Epithelial cell of proximal tubule (primary cell): ENCODE data around the gene SETD7. TPM values are rescaled to one million over a fixed set of nuclear protein-coding genes. Genes with fewer than 3 reads are reported as not detected.

Experiments
- DNase-seq: peaks from one replicate; pipeline ENCODE4 v3.0.0-alpha.2; 2011; ENCODE audit warnings: low read depth
- H3K4me3 ChIP-seq: 2 replicates; pipeline ENCODE4 v1.5.1; 2011; ENCODE audit warnings: low read depth, mild to moderate bottlenecking, low read length
- CTCF ChIP-seq: conservative IDR thresholded peaks from 2 replicates; pipeline ENCODE4 v1.5.1; 2012; ENCODE audit warnings: low read depth, mild to moderate bottlenecking, low read length
- total RNA-seq: library from RNA; depleted of rRNA; stranded (reverse); fragments of >200 nt; gene quantifications from 2 replicates; pipeline ENCODE4 v1.2.3, GENCODE V29; 2015

SETD7 gene
- total RNA-seq, 1 donor from 2014 or later: 21.7 TPM

DNA sequence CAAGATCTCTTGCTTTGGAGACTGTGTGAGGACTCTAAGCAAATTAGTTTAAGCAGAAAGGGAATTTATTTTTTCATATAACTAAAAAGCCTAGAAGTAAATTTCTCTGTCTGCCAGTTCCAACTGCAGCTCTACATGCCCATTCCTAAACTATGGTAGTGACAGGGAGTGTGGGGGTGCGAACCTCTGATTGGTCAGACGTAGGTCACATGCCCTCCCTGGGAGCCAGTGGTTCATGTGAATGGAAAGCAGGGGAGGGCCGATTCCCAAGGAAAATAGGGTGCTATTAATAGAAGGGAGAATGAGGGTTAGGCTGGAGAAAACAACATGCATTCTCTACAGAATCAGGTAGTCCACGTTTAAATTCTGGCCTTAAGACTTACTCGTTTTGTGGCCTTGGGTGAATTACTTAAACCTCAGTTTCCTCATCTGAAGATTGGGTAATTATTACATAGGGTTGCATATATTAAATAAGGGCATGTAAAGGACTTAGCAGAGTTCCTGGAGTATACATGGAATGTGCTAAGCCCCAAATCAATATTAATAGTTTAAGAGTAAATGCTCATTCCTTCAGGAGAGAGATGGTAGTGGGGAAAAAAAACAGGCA, 94.9 kb downstream of the SETD7 start:
- DNase-seq: no peak
- TF ChIP-seq CTCF: no peak
- no peak overlapping the region for H3K4me3 ChIP-seq

DNA sequence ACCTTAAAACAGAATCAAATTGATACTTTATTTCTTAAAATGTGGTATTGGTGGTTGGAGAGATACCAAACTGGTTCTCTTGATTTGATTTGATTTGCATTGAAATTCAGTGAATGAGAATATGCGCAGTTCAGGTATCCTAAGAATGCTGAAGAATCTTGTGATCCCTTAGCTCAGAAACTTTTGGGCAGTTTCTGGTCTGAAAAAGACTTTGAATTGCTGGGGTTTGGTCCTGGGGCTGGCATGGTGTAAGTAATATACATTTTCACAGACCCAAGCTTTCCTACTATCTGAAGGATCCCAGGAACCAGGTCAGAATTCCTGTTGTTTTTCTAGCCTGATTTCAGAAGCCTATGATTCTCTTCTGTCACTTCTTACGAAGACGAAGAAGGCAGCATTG, 95.5 kb downstream of the SETD7 start:
- TF ChIP-seq CTCF: no peak
- H3K4me3 ChIP-seq: no peak overlapping the region
- DNase-seq: no peak

GRCh38 chr4:139458999-139459398, 97.0 kb downstream of the SETD7 start:
- no peak overlapping the region for H3K4me3 ChIP-seq
- no peak for DNase-seq
- TF ChIP-seq CTCF: no peak

DNA sequence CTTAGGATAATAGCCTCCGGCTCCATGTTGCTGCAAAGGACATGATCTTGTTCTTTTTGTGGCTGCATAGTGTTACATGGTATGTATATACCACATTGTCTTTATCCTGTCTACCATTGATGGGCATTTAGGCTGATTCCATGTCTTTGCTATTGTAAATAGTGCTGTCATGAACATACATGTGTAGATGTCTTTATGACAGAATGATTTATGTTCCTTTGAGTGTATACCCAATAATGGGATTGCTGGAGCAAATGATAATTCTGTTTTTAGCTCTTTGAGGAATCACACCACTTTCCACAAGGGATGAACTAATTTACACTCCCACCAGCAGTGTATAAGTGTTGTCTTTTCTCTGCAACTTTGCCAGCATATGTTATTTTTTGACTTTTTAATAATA, 97.5 kb downstream of the SETD7 start:
- no peak for TF ChIP-seq CTCF
- no peak for DNase-seq

DNA sequence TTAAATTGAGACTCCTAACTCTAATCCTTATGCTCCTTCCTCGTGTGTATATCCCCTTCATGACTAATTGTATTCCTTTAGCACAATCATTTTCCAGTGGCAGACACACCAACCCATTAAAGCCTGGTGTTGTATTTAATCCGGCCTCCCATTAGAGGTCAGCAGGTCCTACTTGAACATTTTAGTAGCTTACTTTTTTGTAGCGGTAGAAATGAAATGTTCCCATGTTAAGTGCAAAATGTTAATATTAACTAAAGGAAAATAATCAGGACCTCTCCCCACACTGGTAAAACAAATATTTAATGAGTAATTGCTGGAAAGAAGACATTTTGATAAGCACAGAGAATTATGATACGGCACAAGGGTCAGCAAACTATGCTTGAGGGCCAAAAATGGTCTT, 98.7 kb downstream of the SETD7 start:
- H3K4me3 ChIP-seq: no peak overlapping the region
- no peak for TF ChIP-seq CTCF
- no peak for DNase-seq

More for the DNA sequence above, 97.5 kb downstream of the SETD7 start:
- H3K4me3 ChIP-seq: no peak overlapping the region

GRCh38 chr4:139455126-139455538, 100.9 kb downstream of the SETD7 start:
- H3K4me3 ChIP-seq: peak overlapping the region; percentile 86
- no peak for TF ChIP-seq CTCF
- DNase-seq: no peak
